ENCODE results near the gene WDFY1.

GRCh38 chr2:223930103-223930976, 14.8 kb downstream of the WDFY1 start:
- TF ChIP-seq POLR2AphosphoS5 (IDR thresholded peaks at IDR 0.05) (no peak), CTCF (IDR thresholded peaks at IDR 0.05) (no peak), POLR2A (IDR thresholded peaks at IDR 0.05) (no peak), EP300 (IDR thresholded peaks at IDR 0.05) (no peak)
